ENCODE data around the gene ZNF281. TPM values are rescaled to one million over a fixed set of nuclear protein-coding genes. Genes with fewer than 3 reads are reported as not detected.
"Not testable (repeated sequence)": the region's sequence is repeated elsewhere in the genome, so short reads cannot be mapped to it uniquely, and the experiment has no call there.

ZNF281 gene
- total RNA-seq, 1 experiment from 2014 or later, result 32.0 TPM

- not testable (repeated sequence) for H3K36me3 ChIP-seq; H3K4me3 ChIP-seq; DNase-seq (ENCODE audit: low read depth in 1 of 2, low spot score in 2 of 2); H3K9me3 ChIP-seq (replicated peaks); H3K27me3 ChIP-seq (replicated peaks)
- H3K4me1 ChIP-seq (replicated peaks), result peaks cover 29% of the 10 kb centered on the region
- H3K27ac ChIP-seq, result peak overlapping the region; percentile 54
These were observed 28.6 kb upstream of the ZNF281 start for GRCh38 chr1:200438413-200438812.

DNA sequence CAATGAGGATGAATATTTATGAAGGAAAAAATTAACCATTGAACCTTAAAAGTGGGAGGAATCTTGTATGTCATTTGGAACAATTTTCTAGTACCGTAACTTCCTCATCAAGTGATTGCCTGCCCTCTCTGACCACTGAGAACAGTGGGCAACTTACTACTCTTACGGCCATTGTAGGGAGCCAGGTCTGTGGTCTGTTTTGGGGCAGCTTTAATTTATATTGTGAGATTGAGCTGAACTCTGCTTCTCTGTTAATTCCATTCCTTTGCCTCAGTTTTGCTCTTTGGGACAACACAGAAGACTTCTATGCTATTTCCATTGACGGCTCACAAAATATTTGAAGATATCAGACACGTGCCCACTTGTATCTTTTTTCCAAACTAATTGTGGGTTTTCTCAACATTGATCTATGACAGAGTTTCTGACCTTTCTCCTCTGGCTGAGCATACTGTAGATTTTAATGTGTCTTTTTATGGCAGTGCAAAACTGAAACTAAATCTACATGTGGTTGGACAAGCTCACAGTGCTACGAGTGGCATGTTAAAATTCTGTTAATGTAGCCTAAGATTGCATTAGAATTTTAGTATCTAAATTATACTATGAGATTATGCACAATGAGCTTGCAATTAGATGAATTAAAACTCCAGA, 27.8 kb upstream of the ZNF281 start:
- Histone ChIP-seq H3K27ac (peak overlapping the region; percentile 32), H3K4me3 (no peak overlapping the region), H3K27me3 (replicated peaks) (no peaks in the 10 kb centered on the region), H3K36me3 (no peaks in the 10 kb centered on the region), H3K9me3 (replicated peaks) (no peaks in the 10 kb centered on the region), H3K4me1 (replicated peaks) (peaks cover 29% of the 10 kb centered on the region)
- DNase-seq (ENCODE audit: low read depth in 1 of 2, low spot score in 2 of 2), result peak in 1 of 2 experiments; percentile 42

DNA sequence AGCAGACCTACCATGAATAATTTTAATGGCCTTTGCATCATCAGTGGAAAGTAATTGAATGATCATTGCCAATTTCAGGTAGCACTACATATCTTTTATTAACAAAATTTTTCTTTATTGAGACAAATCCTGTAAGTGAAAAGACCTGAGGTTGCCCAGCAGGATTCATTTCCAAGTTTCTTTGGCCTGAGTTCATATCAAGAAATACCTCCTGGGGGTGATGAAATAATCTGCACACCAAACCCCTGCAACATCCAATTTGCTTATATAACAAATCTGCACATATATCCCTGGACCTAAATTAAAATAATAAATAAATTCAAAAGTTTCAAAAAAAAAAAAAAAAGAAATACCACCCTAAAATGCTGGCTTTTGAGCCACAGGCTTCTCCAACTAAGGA, 27.3 kb upstream of the ZNF281 start:
- no peak overlapping the region for H3K4me3 ChIP-seq
- H3K4me1 ChIP-seq (replicated peaks), result peaks cover 29% of the 10 kb centered on the region
- no peaks in the 10 kb centered on the region for H3K27me3 ChIP-seq (replicated peaks)
- DNase-seq (ENCODE audit: low read depth in 1 of 2, low spot score in 2 of 2), result no peak
- H3K36me3 ChIP-seq, result no peaks in the 10 kb centered on the region
- no peak overlapping the region for H3K27ac ChIP-seq
- H3K9me3 ChIP-seq (replicated peaks), result no peaks in the 10 kb centered on the region

DNA sequence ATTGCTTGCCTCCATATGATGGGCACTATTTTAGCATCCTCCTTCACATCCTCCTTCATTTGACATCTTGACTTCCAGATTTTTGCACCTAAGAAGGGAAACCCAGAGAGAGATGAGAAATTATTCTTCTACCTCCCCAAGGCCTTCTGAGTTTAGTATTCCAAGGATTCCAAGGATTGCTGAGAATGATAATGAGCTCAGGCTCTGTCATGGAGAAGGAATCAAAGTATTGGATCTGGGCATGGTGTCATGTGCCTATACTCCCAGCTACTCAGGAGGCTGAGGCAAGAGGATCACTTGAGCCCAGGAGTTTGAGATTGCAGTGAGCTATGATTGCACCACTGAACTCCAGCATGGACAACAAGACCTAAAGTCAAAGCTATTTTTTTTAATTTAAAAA, 26.6 kb upstream of the ZNF281 start:
- Histone ChIP-seq H3K4me3 (no peak overlapping the region), H3K4me1 (replicated peaks) (peaks cover 29% of the 10 kb centered on the region), H3K9me3 (replicated peaks) (no peaks in the 10 kb centered on the region), H3K27me3 (replicated peaks) (no peaks in the 10 kb centered on the region), H3K27ac (no peak overlapping the region), H3K36me3 (no peaks in the 10 kb centered on the region)
- DNase-seq (ENCODE audit: low read depth in 1 of 2, low spot score in 2 of 2), result no peak

GRCh38 chr1:200435200-200435780, 25.5 kb upstream of the ZNF281 start:
- DNase-seq (ENCODE audit: low read depth in 1 of 2, low spot score in 2 of 2), result peak in 1 of 2 experiments; percentile 44
- H3K9me3 ChIP-seq (replicated peaks), result no peaks in the 10 kb centered on the region
- peaks cover 33% of the 10 kb centered on the region for H3K4me1 ChIP-seq (replicated peaks)
- no peak overlapping the region for H3K4me3 ChIP-seq
- H3K27ac ChIP-seq, result peak overlapping the region; percentile 58
- no peaks in the 10 kb centered on the region for H3K36me3 ChIP-seq
- no peaks in the 10 kb centered on the region for H3K27me3 ChIP-seq (replicated peaks)

DNA sequence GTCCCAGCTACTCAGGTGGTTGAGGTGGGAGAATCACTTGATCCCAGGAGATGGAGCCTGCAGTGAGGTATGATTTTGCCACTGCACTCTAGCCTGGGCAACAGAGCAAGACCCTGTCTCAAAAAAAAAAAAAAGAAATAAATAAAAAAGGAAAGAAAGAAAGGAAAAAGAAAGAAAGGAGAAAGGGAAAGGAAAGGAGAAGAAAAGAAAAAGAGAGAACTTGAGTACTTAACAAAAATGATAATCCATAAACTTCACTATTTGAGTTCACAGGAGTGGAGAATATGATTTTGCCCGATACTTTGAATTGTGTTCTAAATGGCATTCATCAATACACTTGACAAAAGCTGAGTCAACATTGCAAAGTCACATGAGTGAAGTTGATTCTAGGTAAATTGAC, 23.8 kb upstream of the ZNF281 start:
- H3K4me1 ChIP-seq (replicated peaks), result peaks cover 42% of the 10 kb centered on the region
- H3K4me3 ChIP-seq, result no peak overlapping the region
- DNase-seq (ENCODE audit: low read depth in 1 of 2, low spot score in 2 of 2), result no peak
- no peaks in the 10 kb centered on the region for H3K27me3 ChIP-seq (replicated peaks)
- no peak overlapping the region for H3K27ac ChIP-seq
- no peaks in the 10 kb centered on the region for H3K9me3 ChIP-seq (replicated peaks)
- H3K36me3 ChIP-seq, result no peaks in the 10 kb centered on the region

DNA sequence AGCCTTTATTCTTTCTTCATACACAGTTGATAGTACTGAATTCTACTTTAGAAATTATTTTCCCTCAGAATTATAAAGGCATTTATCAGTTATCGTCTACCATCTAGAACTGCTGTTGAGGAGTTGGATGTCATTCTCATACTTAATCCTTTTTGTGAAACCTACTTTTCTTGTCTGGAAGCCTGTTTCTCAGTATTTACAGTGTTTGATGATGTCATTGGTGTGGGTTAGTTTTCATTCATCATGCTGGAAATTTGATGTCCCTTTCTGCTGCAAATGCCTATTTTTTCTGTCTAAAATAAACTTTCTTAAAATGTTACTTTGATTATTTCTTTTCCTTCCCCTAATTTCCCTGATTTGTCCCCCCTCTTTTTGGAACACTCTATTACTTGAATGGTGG, 22.8 kb upstream of the ZNF281 start:
- no peak for DNase-seq (ENCODE audit: low read depth in 1 of 2, low spot score in 2 of 2)

DNA sequence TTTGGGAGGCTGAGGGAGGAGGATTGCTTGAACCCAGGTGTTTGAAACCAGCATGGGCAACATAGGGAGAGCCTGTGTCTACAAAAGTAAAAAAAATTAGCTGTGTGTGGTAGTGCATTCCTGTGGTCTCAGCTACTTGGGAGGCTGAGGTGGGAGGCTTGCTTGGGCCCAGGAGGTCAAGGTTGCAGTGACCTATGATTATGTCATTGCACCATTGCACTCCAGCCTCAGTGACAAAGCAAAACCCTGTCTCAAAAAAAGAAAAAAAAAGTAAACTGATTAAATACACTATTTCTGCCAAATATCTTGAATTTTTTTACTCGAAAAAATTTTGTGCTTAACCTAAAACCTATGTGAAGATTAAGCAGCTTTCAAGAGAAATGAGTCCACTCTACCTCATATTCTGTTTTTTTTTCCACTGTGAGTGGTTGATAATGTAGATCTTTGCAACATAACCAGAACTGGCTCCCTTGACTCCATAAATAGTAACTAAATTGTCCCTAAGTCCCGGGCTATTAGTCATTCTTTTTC, 19.4 kb upstream of the ZNF281 start:
- Histone ChIP-seq H3K9me3 (replicated peaks) (no peaks in the 10 kb centered on the region), H3K4me3 (no peak overlapping the region), H3K27me3 (replicated peaks) (no peaks in the 10 kb centered on the region), H3K4me1 (replicated peaks) (peaks cover 32% of the 10 kb centered on the region), H3K27ac (peak overlapping the region; percentile 89), H3K36me3 (no peaks in the 10 kb centered on the region)
- peak; percentile 91 to 94 for DNase-seq (ENCODE audit: low read depth in 1 of 2, low spot score in 2 of 2)

More for the DNA sequence above, 22.8 kb upstream of the ZNF281 start:
- Histone ChIP-seq H3K27me3 (replicated peaks) (no peaks in the 10 kb centered on the region), H3K4me3 (no peak overlapping the region), H3K4me1 (replicated peaks) (peaks cover 46% of the 10 kb centered on the region), H3K9me3 (replicated peaks) (no peaks in the 10 kb centered on the region), H3K36me3 (no peaks in the 10 kb centered on the region), H3K27ac (no peak overlapping the region)

DNA sequence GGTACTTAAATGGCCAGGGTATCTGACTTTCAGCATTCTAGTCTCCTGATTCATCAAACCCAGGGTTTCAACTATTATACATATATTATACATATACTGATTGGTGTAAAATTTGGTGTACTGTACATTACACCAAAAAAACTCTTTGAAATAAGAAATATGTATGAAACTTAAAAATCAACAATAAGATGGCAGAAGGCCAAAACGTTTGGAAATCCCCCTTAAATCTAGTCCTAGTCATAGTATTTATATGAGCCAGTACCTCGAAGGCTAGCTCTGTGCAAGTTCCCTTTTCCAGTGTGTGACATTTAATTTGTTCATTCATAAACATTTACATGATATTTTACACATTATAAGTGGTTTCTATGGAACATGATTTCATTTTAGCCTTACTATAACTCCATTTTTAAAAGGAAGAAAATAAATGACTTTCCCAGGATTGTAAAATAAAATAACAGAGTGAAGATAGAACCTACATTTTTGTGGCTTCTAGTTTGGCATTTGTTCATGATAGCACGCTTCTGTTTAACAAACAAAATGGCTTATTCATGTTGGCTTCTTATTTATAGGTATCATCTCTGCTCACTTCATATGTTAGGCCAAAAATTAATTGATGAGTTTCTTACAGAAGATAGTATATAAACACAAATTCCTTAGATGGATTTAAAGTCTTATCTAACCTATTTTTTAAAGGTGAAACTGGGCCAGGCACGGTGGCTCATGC, 18.8 kb upstream of the ZNF281 start:
- H3K4me3 ChIP-seq, result no peak overlapping the region
- no peaks in the 10 kb centered on the region for H3K9me3 ChIP-seq (replicated peaks)
- no peaks in the 10 kb centered on the region for H3K27me3 ChIP-seq (replicated peaks)
- H3K4me1 ChIP-seq (replicated peaks), result peaks cover 32% of the 10 kb centered on the region
- no peaks in the 10 kb centered on the region for H3K36me3 ChIP-seq
- peak overlapping the region; percentile 89 for H3K27ac ChIP-seq
- DNase-seq (ENCODE audit: low read depth in 1 of 2, low spot score in 2 of 2), result peak in 1 of 2 experiments; percentile 92

GRCh38 chr1:200427744-200428143, 17.9 kb upstream of the ZNF281 start:
- Histone ChIP-seq H3K9me3 (replicated peaks) (no peaks in the 10 kb centered on the region), H3K27ac (peak overlapping the region; percentile 89), H3K4me1 (replicated peaks) (peaks cover 32% of the 10 kb centered on the region), H3K27me3 (replicated peaks) (no peaks in the 10 kb centered on the region), H3K36me3 (no peaks in the 10 kb centered on the region), H3K4me3 (no peak overlapping the region)
- DNase-seq (ENCODE audit: low read depth in 1 of 2, low spot score in 2 of 2), result no peak

DNA sequence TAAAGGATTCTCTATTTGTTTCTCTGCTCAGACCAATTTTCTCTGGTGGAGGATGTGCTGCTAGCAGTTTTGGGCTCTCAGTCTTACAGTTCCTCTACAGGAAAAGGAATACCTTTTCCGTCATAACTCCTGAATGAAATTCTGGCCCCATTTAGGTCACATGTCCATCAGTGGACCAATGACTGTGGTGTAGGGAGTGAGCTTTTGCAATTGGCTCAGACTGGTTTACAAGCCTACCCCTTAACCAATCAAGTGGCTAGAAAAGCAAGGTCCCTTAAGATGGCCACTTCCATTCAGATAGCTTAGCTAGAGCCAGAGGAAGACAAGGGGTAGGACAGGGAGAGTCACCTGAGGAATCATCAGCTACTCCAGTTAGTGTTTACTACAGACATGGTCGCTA, 16.4 kb upstream of the ZNF281 start:
- DNase-seq (ENCODE audit: low read depth in 1 of 2, low spot score in 2 of 2), result no peak
- Histone ChIP-seq H3K4me1 (replicated peaks) (peaks cover 32% of the 10 kb centered on the region), H3K9me3 (replicated peaks) (no peaks in the 10 kb centered on the region), H3K27me3 (replicated peaks) (no peaks in the 10 kb centered on the region), H3K4me3 (no peak overlapping the region), H3K27ac (no peak overlapping the region), H3K36me3 (no peaks in the 10 kb centered on the region)

GRCh38 chr1:200423235-200423634, 13.4 kb upstream of the ZNF281 start:
- no peak overlapping the region for H3K4me3 ChIP-seq
- H3K9me3 ChIP-seq (replicated peaks), result no peaks in the 10 kb centered on the region
- H3K27ac ChIP-seq, result no peak overlapping the region
- H3K36me3 ChIP-seq, result no peaks in the 10 kb centered on the region
- no peak for DNase-seq (ENCODE audit: low read depth in 1 of 2, low spot score in 2 of 2)
- peaks cover 8% of the 10 kb centered on the region for H3K4me1 ChIP-seq (replicated peaks)
- H3K27me3 ChIP-seq (replicated peaks), result no peaks in the 10 kb centered on the region

GRCh38 chr1:200422211-200422610, 12.4 kb upstream of the ZNF281 start:
- Histone ChIP-seq H3K4me3 (no peak overlapping the region), H3K27me3 (replicated peaks) (no peaks in the 10 kb centered on the region), H3K36me3 (no peaks in the 10 kb centered on the region), H3K27ac (no peak overlapping the region), H3K4me1 (replicated peaks) (peaks cover 5% of the 10 kb centered on the region), H3K9me3 (replicated peaks) (no peaks in the 10 kb centered on the region)
- no peak for DNase-seq (ENCODE audit: low read depth in 1 of 2, low spot score in 2 of 2)

All from SJSA1 (cell line).